ENCODE results near the gene TACSTD2. TPM values are rescaled to one million over a fixed set of nuclear protein-coding genes. Genes with fewer than 3 reads are reported as not detected.
A peak's percentile ranks its signal among the peaks of the same experiment; 100 is the strongest.

TACSTD2 gene
- total RNA-seq, 1 donor from 2014 or later, result 219 TPM

DNA sequence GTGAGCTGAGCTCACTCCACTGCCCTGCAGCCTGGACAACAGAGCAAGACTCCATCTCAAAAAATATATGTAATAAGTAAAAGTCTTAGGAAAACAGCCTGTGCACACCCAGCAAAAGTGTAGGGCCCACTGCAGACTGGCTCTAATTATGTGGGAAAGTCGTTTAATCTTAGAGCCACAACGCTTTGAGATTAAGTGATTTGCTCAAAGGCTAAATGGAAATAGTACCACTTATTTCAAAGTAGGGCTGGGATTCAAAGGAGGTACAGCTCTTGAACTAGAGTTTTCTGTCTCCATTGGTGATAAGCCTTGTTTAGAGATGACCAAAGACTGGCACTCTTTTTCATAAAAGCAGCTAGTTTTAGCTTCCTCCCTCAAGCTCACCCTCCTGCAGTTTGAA is 2.2 kb downstream of the TACSTD2 start:
- TF ChIP-seq, protein P1, sequence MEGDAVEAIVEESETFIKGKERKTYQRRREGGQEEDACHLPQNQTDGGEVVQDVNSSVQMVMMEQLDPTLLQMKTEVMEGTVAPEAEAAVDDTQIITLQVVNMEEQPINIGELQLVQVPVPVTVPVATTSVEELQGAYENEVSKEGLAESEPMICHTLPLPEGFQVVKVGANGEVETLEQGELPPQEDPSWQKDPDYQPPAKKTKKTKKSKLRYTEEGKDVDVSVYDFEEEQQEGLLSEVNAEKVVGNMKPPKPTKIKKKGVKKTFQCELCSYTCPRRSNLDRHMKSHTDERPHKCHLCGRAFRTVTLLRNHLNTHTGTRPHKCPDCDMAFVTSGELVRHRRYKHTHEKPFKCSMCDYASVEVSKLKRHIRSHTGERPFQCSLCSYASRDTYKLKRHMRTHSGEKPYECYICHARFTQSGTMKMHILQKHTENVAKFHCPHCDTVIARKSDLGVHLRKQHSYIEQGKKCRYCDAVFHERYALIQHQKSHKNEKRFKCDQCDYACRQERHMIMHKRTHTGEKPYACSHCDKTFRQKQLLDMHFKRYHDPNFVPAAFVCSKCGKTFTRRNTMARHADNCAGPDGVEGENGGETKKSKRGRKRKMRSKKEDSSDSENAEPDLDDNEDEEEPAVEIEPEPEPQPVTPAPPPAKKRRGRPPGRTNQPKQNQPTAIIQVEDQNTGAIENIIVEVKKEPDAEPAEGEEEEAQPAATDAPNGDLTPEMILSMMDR (conservative IDR thresholded peaks at IDR 0.05; ENCODE audit: low read depth, low read length), result no peak
- H3K4me3 ChIP-seq (ENCODE audit: low read depth, low read length), result peak overlapping the region; percentile 60
- DNase-seq (ENCODE audit: low read depth), result no peak

DNA sequence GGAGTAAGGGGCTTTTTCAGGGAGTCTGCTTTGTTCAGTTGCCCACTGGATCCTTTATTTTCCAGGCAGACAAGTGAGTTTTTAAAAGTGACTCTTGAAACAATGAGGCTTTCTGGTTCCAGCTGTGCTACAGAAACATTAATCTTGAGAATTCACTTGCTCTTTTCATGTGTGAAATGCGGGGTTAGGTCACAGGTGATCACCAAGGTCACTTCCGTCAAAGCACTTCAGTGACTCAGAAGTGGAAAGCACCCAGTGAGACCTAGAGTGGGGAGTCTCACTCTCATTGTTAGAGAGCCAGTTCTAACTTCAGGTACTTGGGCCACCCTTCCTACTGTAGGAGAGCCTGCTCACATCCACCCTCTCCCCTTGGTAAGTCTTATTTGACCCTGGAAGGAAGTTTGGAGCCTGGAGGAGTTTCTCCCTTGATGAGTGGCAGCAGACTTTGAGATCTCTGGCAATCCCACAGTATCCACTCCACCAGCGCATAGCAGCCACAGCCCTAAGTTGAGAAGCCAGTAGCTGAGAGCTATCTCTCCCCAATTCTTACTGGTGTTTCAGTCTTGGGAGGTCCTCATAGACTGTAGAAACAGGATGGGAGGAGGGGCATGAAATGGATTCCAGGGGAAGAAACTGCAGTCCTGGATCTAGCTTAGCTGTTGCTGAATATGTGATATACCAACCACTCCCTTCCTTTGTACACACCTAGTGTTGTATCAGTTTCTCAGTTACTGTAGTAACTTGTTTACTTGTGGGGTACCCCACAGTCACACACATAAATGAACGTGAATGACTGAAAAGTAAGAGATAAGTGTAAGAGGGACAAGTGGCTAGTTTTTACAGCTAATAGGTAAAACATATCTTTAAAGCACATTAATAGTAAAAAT is 3.1 kb downstream of the TACSTD2 start:
- TF ChIP-seq, protein P1 (conservative IDR thresholded peaks at IDR 0.05; ENCODE audit: low read depth, low read length), result no peak
- DNase-seq (ENCODE audit: low read depth), result peak; percentile 73
- H3K4me3 ChIP-seq (ENCODE audit: low read depth, low read length), result no peak overlapping the region

DNA sequence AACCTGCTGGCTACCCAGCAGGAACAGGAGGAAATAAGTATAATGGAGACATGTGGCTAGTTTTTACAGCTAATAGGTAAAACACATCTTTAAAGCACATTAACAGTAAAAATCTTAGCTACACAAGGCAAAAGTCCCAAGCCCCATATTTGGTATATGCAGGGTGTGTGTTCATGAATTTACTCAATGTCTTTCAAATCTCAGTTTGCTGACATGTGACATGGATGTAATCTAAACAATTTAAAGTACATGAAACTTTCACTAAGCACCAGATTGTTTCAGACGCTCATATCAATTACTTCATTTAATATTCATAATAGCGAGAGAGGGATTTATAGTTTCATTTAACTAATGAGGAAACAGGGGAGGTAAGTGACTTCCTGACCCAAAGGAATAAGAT is 3.9 kb downstream of the TACSTD2 start:
- TF ChIP-seq, protein P1 (conservative IDR thresholded peaks at IDR 0.05; ENCODE audit: low read depth, low read length), result no peak

DNA sequence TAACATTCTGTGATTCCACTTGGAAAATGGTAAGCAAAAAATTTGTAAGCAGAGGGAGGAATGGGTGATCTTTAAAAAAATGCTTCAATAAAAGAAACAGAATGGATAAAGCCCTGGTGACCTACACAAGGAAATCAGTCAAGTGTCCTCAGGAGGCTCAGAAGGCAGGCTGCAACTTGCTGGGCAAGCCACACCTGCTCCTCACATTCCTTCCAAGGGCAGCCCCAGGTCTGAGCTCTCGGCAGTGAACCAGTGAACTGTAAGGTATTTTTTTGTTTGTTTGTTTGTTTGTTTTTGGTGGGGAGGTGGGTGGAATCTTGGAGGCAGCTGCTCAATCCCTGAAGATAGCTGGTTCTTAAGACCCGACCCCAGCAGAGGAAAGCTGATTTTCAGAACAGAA is 4.4 kb downstream of the TACSTD2 start:
- H3K4me3 ChIP-seq (ENCODE audit: low read depth, low read length), result no peak overlapping the region
- no peak for DNase-seq (ENCODE audit: low read depth)
- TF ChIP-seq, protein P1 (conservative IDR thresholded peaks at IDR 0.05; ENCODE audit: low read depth, low read length), result no peak

More for the DNA sequence above, 3.9 kb downstream of the TACSTD2 start:
- no peak for DNase-seq (ENCODE audit: low read depth)
- no peak overlapping the region for H3K4me3 ChIP-seq (ENCODE audit: low read depth, low read length)

DNA sequence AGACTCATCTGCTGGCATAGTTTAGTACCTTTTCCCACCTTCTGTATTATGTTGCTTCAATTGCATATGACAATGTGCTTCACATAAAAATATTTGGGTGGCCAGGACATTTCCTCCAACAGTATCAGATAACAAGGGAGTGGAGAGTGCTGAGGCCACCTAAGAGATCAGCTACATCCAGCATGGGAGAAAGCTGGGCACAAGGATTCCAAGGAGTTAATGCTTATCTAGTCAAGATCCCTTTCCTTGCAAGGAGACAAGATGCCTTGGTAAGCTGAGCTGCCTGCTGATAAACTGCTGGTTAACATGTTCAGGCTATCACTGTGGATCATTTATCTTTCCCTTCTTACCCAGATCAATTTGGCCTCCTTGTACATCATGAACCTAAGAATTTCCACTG is 5.4 kb downstream of the TACSTD2 start:
- H3K4me3 ChIP-seq (ENCODE audit: low read depth, low read length), result no peak overlapping the region
- no peak for DNase-seq (ENCODE audit: low read depth)
- TF ChIP-seq, protein P1 (conservative IDR thresholded peaks at IDR 0.05; ENCODE audit: low read depth, low read length), result no peak

DNA sequence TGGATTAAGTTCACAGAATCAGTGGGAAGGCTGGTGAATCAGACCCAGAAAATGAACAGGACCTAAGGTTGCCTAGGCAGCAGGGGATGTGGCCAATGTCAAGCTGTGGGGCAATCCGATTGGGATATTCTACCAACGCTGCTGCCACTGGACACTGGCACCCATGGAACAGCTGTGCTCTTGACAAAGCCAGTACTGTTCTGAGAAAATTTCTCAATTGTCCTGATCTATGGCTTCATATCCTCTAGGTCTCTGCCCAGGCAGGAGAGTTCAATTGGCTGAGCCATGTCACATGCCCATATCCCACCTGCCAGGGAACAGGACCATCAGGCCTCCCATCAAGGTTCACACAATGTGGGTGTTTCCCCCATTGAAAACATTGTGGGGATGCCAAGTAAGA is 6.2 kb downstream of the TACSTD2 start:
- no peak for DNase-seq (ENCODE audit: low read depth)
- H3K4me3 ChIP-seq (ENCODE audit: low read depth, low read length), result no peak overlapping the region
- TF ChIP-seq, protein P1 (conservative IDR thresholded peaks at IDR 0.05; ENCODE audit: low read depth, low read length), result no peak

DNA sequence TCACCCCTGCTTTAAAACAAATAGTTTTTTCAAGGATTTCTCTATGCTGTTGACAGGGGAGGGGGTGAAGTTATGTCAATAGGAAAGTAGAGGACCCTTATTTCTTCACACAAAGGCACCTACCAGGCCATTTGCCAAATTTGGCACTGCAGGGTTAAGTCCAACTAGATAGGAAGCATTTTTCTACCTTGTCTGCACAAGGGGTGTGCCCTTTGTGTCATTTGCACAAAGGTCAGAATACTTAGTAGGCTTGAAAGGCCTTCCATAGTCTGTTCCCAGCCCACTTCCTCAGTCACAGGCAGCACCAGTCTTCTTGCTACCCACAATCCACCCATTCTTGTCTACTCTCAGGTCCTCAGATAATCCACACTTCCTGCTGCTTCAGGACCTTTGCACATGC is 7.0 kb downstream of the TACSTD2 start:
- H3K4me3 ChIP-seq (ENCODE audit: low read depth, low read length), result no peak overlapping the region
- no peak for DNase-seq (ENCODE audit: low read depth)
- TF ChIP-seq, protein P1 (conservative IDR thresholded peaks at IDR 0.05; ENCODE audit: low read depth, low read length), result no peak

All from epithelial cell of proximal tubule (primary cell).